Measurements from ENCODE around the gene PLRG1. TPM values are rescaled to one million over a fixed set of nuclear protein-coding genes. Genes with fewer than 3 reads are reported as not detected.

Gene PLRG1
- total RNA-seq, 3 donors from 2014 or later: 58.1 to 69.4 (median 63.1) TPM

- H3K36me3 ChIP-seq (ENCODE audit: low read depth): no peaks in the 10 kb centered on the region
- DNase-seq: no peak
- peaks cover 9% of the 10 kb centered on the region for H3K4me1 ChIP-seq (ENCODE audit: low read depth)
- H3K4me3 ChIP-seq: no peak overlapping the region
- no peak for ATAC-seq
- H3K9me3 ChIP-seq: no peaks in the 10 kb centered on the region
- intact Hi-C loops (cut with DNase I, micrococcal nuclease): no loop called here
- no peak for TF ChIP-seq CTCF (IDR thresholded peaks at IDR 0.05)
Observed at GRCh38 chr4:154490234-154490582, 60.0 kb downstream of the PLRG1 start.

DNA sequence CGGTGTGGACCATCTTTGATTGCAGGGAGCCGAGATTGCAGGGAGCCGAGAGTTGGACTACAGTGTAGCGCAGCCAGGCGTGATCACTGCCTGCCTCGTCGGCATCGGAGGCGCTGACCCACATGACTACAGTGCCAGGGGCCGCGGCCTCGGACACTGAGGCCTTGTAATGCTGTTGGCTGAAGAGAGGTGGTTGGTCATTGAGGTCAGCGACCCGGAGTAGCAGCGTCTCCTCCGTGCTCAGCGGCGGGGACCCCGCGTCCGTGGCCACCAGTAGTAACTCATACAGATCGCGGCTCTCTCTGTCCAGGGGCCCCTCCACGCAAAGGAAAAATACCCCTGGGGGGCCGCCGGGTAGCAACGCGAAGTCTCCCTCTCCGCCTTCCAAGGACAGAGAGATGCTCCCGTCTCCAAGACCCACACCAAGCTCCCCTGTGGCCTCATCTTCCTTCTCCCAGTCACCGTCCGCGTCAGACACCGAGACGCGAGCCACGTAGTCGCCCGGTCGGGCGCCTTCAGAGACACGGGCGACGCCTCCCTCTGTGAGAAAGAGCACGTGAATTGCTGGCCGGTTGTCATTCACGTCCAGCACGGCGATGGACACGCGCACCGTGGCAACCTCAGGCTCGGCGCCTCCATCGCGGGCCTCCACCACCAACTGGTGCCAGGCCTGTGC, 60.5 kb downstream of the PLRG1 start:
- no peak for TF ChIP-seq CTCF (IDR thresholded peaks at IDR 0.05)
- ATAC-seq (no peak), DNase-seq (no peak)
- Histone ChIP-seq H3K4me3 (no peak overlapping the region), H3K9me3 (no peaks in the 10 kb centered on the region), H3K4me1 (ENCODE audit: low read depth) (peaks cover 9% of the 10 kb centered on the region), H3K36me3 (ENCODE audit: low read depth) (no peaks in the 10 kb centered on the region)
- intact Hi-C loops (cut with DNase I, micrococcal nuclease): no loop called here

DNA sequence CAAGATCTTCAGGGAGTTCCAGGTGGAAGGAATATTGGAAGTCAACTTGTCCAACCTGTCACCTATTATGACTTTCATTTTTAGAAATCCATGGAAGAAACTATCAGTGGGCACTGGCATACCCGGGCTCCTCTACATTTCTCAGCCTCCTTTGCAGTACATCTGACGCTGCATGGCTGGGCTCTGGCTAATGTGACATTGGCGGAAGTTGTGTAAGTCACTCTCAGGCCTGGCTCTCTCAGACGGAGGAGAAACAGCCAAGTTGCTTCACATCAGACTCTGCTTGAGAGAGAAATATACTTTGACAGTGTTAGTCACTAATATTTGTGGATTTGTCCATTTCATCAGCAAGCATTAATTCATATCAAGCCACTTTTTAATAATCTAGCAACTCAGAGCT, 63.1 kb downstream of the PLRG1 start:
- no peak for ATAC-seq
- H3K9me3 ChIP-seq: no peaks in the 10 kb centered on the region
- DNase-seq: no peak
- H3K36me3 ChIP-seq (ENCODE audit: low read depth): no peaks in the 10 kb centered on the region
- H3K4me1 ChIP-seq (ENCODE audit: low read depth): peaks cover 9% of the 10 kb centered on the region
- no peak for TF ChIP-seq CTCF (IDR thresholded peaks at IDR 0.05)
- no peak overlapping the region for H3K4me3 ChIP-seq
- intact Hi-C loops (cut with DNase I, micrococcal nuclease): no loop called here

GRCh38 chr4:154485127-154485773, 65.0 kb downstream of the PLRG1 start:
- ATAC-seq (no peak), DNase-seq (no peak)
- no peaks in the 10 kb centered on the region for H3K36me3 ChIP-seq (ENCODE audit: low read depth)
- no peak for TF ChIP-seq CTCF (IDR thresholded peaks at IDR 0.05)
- intact Hi-C loops (cut with DNase I, micrococcal nuclease): no loop called here
- H3K4me1 ChIP-seq (ENCODE audit: low read depth): no peaks in the 10 kb centered on the region
- no peaks in the 10 kb centered on the region for H3K9me3 ChIP-seq
- no peak overlapping the region for H3K4me3 ChIP-seq

Other genes with a start within 250 kb of the PLRG1 start
- gene DCHS2, start 58.6 kb downstream of the PLRG1 start, total RNA-seq: 1 to 10 TPM in 2 of 3 donors, under 1 TPM in 1; 0.58 to 9.6 (median 1.1) TPM
- 1 to 10 TPM in 1 of 3 donors, under 1 TPM in 1, not detected in 1; 0.63 to 1.0 TPM for gene FGB, start 12.6 kb upstream of the PLRG1 start, total RNA-seq
- gene FGA, start 40.3 kb upstream of the PLRG1 start, total RNA-seq: under 1 TPM in 1 of 3 donors, not detected in 2; 0.84 TPM
- under 1 TPM in 1 of 3 donors, not detected in 2; 0.69 TPM for gene FGG, start 62.3 kb upstream of the PLRG1 start, total RNA-seq
- 1 to 10 TPM in 1 of 3 donors, under 1 TPM in 2; 0.14 to 3.2 (median 0.17) TPM for gene LRAT, start 193.6 kb upstream of the PLRG1 start, total RNA-seq
- gene RBM46, start 230.9 kb upstream of the PLRG1 start, total RNA-seq: not detected

All from mucosa of descending colon (tissue), 3 donors.